ENCODE measurements around the gene RETNLB. TPM values are rescaled to one million over a fixed set of nuclear protein-coding genes. Genes with fewer than 3 reads are reported as not detected.

RETNLB gene
- total RNA-seq, 1 donor from 2014 or later, result not detected

DNA sequence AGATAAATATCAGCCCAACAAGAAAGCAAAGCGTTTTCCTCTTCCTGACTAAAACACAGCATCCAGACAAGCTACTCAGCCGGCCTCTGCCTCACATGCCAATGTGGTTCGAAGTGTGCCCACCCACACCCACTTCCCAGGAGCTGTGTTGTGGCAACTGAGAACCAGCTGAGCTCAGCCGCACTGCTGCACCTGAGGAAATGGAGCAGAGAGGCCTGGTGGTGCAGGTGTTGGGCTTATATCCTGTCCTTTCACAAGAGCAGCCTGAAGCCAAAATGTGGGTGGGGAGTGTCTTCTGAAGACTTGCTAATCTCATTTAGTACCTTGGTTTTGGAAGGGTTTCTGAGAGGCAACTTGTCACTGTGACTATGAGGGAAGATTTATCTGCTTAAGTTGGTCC, 23.0 kb upstream of the RETNLB start:
- no peak overlapping the region for H3K4me3 Mint-ChIP-seq (ENCODE audit: unreplicated experiment)

DNA sequence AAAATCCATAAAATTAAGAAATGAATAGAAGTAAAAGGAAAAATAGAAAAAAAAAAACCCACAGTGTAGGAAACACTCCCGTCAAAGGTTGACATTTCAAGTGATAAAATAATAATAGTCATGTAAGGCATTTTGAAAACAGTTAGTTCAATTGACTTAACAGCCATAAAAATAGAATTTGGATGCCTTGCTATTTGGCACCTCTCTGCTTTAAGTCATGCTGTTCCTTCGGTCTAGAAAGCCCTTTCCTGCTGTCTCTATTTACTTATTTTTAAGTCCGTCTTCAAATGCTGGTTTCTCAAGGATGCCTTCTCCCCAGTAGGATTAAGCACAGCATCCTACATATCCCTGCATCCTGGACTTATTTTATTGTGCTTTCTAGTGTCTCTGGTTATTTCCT, 22.3 kb upstream of the RETNLB start:
- Mint-ChIP-seq H3K4me3 (ENCODE audit: unreplicated experiment) (no peak overlapping the region), H3K27ac (ENCODE audit: unreplicated experiment) (no peak overlapping the region), H3K9me3 (ENCODE audit: unreplicated experiment) (no peaks in the 10 kb centered on the region), H3K36me3 (ENCODE audit: low read depth, unreplicated experiment) (no peaks in the 10 kb centered on the region), H3K27me3 (ENCODE audit: unreplicated experiment) (no peaks in the 10 kb centered on the region), H3K4me1 (ENCODE audit: unreplicated experiment) (no peaks in the 10 kb centered on the region)
- TF ChIP-seq, protein P1, sequence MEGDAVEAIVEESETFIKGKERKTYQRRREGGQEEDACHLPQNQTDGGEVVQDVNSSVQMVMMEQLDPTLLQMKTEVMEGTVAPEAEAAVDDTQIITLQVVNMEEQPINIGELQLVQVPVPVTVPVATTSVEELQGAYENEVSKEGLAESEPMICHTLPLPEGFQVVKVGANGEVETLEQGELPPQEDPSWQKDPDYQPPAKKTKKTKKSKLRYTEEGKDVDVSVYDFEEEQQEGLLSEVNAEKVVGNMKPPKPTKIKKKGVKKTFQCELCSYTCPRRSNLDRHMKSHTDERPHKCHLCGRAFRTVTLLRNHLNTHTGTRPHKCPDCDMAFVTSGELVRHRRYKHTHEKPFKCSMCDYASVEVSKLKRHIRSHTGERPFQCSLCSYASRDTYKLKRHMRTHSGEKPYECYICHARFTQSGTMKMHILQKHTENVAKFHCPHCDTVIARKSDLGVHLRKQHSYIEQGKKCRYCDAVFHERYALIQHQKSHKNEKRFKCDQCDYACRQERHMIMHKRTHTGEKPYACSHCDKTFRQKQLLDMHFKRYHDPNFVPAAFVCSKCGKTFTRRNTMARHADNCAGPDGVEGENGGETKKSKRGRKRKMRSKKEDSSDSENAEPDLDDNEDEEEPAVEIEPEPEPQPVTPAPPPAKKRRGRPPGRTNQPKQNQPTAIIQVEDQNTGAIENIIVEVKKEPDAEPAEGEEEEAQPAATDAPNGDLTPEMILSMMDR (IDR thresholded peaks at IDR 0.05; ENCODE audit: unreplicated experiment), result no peak
- no peak for DNase-seq (ENCODE audit: low spot score)

More for the DNA sequence above, 23.0 kb upstream of the RETNLB start:
- no peak for DNase-seq (ENCODE audit: low spot score)
- no peaks in the 10 kb centered on the region for H3K9me3 Mint-ChIP-seq (ENCODE audit: unreplicated experiment)
- no peaks in the 10 kb centered on the region for H3K4me1 Mint-ChIP-seq (ENCODE audit: unreplicated experiment)
- TF ChIP-seq, protein P1 (IDR thresholded peaks at IDR 0.05; ENCODE audit: unreplicated experiment), result no peak
- no peaks in the 10 kb centered on the region for H3K27me3 Mint-ChIP-seq (ENCODE audit: unreplicated experiment)
- no peaks in the 10 kb centered on the region for H3K36me3 Mint-ChIP-seq (ENCODE audit: low read depth, unreplicated experiment)
- no peak overlapping the region for H3K27ac Mint-ChIP-seq (ENCODE audit: unreplicated experiment)

DNA sequence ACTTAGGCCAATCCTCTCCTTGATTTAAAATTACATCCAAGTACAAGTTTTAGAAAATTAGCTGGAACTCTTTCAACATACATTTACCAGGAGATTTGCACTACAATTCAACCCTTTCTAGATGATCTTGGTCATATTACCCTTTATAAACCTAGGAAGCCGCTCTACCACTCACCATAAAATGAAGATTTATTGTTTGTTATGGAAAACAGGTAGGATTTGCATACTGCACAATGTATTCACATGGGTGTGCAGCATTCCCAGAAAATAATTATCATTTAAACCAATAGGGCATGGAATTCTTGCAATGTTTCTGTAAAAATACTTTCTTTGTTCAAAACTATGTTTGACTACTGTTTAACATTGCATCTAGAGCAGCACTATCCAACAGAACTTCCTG, 18.4 kb upstream of the RETNLB start:
- Mint-ChIP-seq H3K4me3 (ENCODE audit: unreplicated experiment) (no peak overlapping the region), H3K27ac (ENCODE audit: unreplicated experiment) (no peak overlapping the region), H3K9me3 (ENCODE audit: unreplicated experiment) (no peaks in the 10 kb centered on the region), H3K4me1 (ENCODE audit: unreplicated experiment) (peaks cover 8% of the 10 kb centered on the region), H3K27me3 (ENCODE audit: unreplicated experiment) (no peaks in the 10 kb centered on the region), H3K36me3 (ENCODE audit: low read depth, unreplicated experiment) (no peaks in the 10 kb centered on the region)
- TF ChIP-seq, protein P1 (IDR thresholded peaks at IDR 0.05; ENCODE audit: unreplicated experiment), result no peak
- no peak for DNase-seq (ENCODE audit: low spot score)

DNA sequence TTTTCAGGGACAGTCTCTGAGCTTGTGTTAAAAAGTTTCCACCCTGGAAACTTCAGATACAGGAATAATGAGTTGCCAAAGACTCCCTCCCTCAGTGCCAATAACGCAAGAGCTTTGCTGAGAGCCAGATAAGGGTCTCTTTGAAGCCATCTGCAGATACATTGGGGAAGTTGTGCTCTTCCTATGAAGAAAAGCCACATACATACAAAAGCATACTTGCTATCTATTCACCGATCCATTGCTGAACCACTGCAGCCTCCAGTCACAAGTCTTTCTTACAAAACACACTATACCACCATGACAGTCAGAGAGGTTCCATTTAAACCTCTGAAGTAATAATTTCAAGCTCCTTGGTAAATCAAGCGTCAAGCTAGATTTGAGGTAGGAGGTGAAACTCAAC, 10.0 kb upstream of the RETNLB start:
- DNase-seq (ENCODE audit: low spot score), result no peak
- Mint-ChIP-seq H3K27me3 (ENCODE audit: unreplicated experiment) (no peaks in the 10 kb centered on the region), H3K9me3 (ENCODE audit: unreplicated experiment) (no peaks in the 10 kb centered on the region), H3K4me1 (ENCODE audit: unreplicated experiment) (peaks cover 2% of the 10 kb centered on the region), H3K4me3 (ENCODE audit: unreplicated experiment) (no peak overlapping the region), H3K27ac (ENCODE audit: unreplicated experiment) (no peak overlapping the region), H3K36me3 (ENCODE audit: low read depth, unreplicated experiment) (no peaks in the 10 kb centered on the region)
- TF ChIP-seq, protein P1 (IDR thresholded peaks at IDR 0.05; ENCODE audit: unreplicated experiment), result no peak

DNA sequence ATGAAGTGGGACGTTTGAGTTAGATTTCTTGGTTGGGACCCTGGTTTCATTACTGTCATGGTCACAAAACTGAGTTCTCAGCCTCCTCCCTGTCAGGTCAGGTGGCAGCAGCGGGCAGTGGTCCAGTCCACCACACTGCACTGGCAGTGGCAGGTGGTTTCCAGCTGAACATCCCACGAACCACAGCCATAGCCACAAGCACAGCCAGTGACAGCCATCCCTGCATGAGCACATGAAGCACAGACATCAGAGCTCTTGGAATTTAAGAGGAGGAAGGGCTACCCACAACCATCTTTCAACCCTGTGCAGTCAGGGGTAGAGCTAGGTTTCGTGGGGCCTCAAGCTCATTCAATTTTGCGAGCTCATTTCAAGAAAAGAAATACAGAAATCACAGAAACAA, 1.5 kb downstream of the RETNLB start:
- no peak for DNase-seq (ENCODE audit: low spot score)
- H3K4me3 Mint-ChIP-seq (ENCODE audit: unreplicated experiment), result no peak overlapping the region
- no peak overlapping the region for H3K27ac Mint-ChIP-seq (ENCODE audit: unreplicated experiment)
- H3K27me3 Mint-ChIP-seq (ENCODE audit: unreplicated experiment), result no peaks in the 10 kb centered on the region
- TF ChIP-seq, protein P1 (IDR thresholded peaks at IDR 0.05; ENCODE audit: unreplicated experiment), result no peak
- no peaks in the 10 kb centered on the region for H3K9me3 Mint-ChIP-seq (ENCODE audit: unreplicated experiment)
- no peaks in the 10 kb centered on the region for H3K4me1 Mint-ChIP-seq (ENCODE audit: unreplicated experiment)
- no peaks in the 10 kb centered on the region for H3K36me3 Mint-ChIP-seq (ENCODE audit: low read depth, unreplicated experiment)

All from endothelial cell (in vitro differentiated cells).